Heart left ventricle (tissue), 16 donors: ENCODE results near the gene ROR1. TPM values are rescaled to one million over a fixed set of nuclear protein-coding genes. Genes with fewer than 3 reads are reported as not detected.
A peak's percentile ranks its signal among the peaks of the same experiment; 100 is the strongest.

Experiments
- ATAC-seq, 4 donors: fragments of 200-7000 bp; cut with Tn5 transposase; one replicate each; pipeline ENCODE4 v1.9.1; 2020 to 2022; ENCODE audit warnings: moderate library complexity in 4 of 4, mild to moderate bottlenecking in 3 of 4, moderate number of reproducible peaks in 1 of 4
- DNase-seq, 5 donors: peaks; one replicate each; pipeline ENCODE4 v3.0.0-alpha.2; 2020
- H3K27ac ChIP-seq, 12 donors: fragments of 200-600 bp; sonication (generic) in 4 of 12; one replicate each; pipeline versions ENCODE4 v1.5.0 to v1.8.0; 2016 to 2022; ENCODE audit warnings: mild to moderate bottlenecking in 2 of 12
- H3K27me3 ChIP-seq, 9 donors: fragments of 200-600 bp; sonication (generic) in 2 of 9; one replicate each; pipeline versions ENCODE4 v1.5.1 to v1.8.0; 2016 to 2022; ENCODE audit warnings: mild to moderate bottlenecking in 3 of 9
- H3K36me3 ChIP-seq, 9 donors: fragments of 200-600 bp; sonication (generic) in 2 of 9; one replicate each; pipeline versions ENCODE4 v1.5.0 to v1.8.0; 2018 to 2022; ENCODE audit warnings: mild to moderate bottlenecking in 2 of 9
- H3K4me1 ChIP-seq, 12 donors: fragments of 200-600 bp; sonication (generic) in 4 of 12; one replicate each; pipeline versions ENCODE4 v1.5.0 to v1.8.0; 2016 to 2022; ENCODE audit warnings: mild to moderate bottlenecking in 3 of 12
- H3K4me3 ChIP-seq, 12 donors: fragments of 200-600 bp; sonication (generic) in 4 of 12; one replicate each; pipeline versions ENCODE4 v1.5.0 to v1.8.0; 2017 to 2022; ENCODE audit warnings: mild to moderate bottlenecking in 9 of 12, moderate library complexity in 4 of 12
- H3K9me3 ChIP-seq, 12 donors: fragments of 200-600 bp; sonication (generic) in 4 of 12; one replicate each; pipeline versions ENCODE4 v1.5.0 to v1.8.0; 2016 to 2022; ENCODE audit warnings: mild to moderate bottlenecking in 1 of 12
- CTCF ChIP-seq, 12 donors: fragments of 200-600 bp; sonication (generic) in 4 of 12; IDR thresholded peaks; one replicate each; pipeline versions ENCODE4 v1.5.0 to v1.8.0; 2018 to 2022; ENCODE audit warnings: antibody characterized with exemption in 12 of 12, mild to moderate bottlenecking in 5 of 12
- POLR2A ChIP-seq, 2 donors: fragments of 450-650 bp; IDR thresholded peaks; one replicate each; pipeline ENCODE4 v1.6.1; 2017; ENCODE audit warnings: antibody characterized with exemption in 2 of 2, mild to moderate bottlenecking in 2 of 2, moderate library complexity in 2 of 2
- WGBS, 4 donors: extraction: QIAGEN DNeasy Blood & Tissue Kit in 2 of 4; methylation state at CpG; one replicate each; pipeline versions ENCODE4 v1.1.5 to v1.1.7; 2013 to 2018; 5-methylcytosine and 5-hydroxymethylcytosine counted together
- intact Hi-C, 10 donors: fragments of 100-400 bp; cut with DNase I; formaldehyde crosslinking; loops; one replicate each; pipeline versions ENCODE4 v1.11.1 to v1.14.2; 2022
- polyA plus RNA-seq, 2 donors: library from polyadenylated mRNA; stranded (reverse); fragments of 200-250 nt; gene quantifications; one replicate each; pipeline ENCODE4 v1.2.3, GENCODE V29; 2013
- total RNA-seq, 9 donors: library from RNA; depleted of rRNA in 2 of 9; stranded (reverse); fragments of >200 nt in 2 of 9; fragmentation: NEBNext Ultra II Directional in 3 of 9; extraction: Animal tissue kit (Norgen Biotek cat#: 25700) in 3 of 9; gene quantifications; one replicate each; pipeline versions ENCODE4 v1.1.0 to v1.2.4, GENCODE V29; 2016 to 2023
- donor health status: ischemic (EF 13 %, LVEDD 7.1; RV severe dilation, severe dysfunction).
- donor health status: healthy with polysubstance abuse.
- donor health status: DM: no; HTN: yes; CAD: no.
- donor health status: DM: no; HTN: no; CAD: no.
- donor health status: ischemic (EF 25% LVEDD 6.9; RV normal size, moderate dysfunction).
- donor health status: ischemic (EF 25% LVEDD 5.7; RV mildly dilated, moderate dysfunction).
- donor health status: healthy.
- donor health status: DM: yes; HTN: yes; CAD: no.
- donor health status: ischemic (EF 35%, LVEDD 5.7; RV mildly dilated, moderate dysfunction).
- donor health status: nonischemic (EF 11% LVEDD 7.7; RV severe dilation, severe dysfunction).
- donor health status: DM: yes; HTN: yes; CAD: no.
- donor health status: PGD.
- donor health status: ischemic (EF 29% LVEDD 5.4; RV normal size, mild dysfunction).
- donor health status: nonischemic (EF 23%, LVEDD 6.1; RV moderate dilation, normal function).

Gene ROR1
- total and polyA plus RNA-seq, 11 donors: 4.1 to 35.3 (median 19.3) TPM

DNA sequence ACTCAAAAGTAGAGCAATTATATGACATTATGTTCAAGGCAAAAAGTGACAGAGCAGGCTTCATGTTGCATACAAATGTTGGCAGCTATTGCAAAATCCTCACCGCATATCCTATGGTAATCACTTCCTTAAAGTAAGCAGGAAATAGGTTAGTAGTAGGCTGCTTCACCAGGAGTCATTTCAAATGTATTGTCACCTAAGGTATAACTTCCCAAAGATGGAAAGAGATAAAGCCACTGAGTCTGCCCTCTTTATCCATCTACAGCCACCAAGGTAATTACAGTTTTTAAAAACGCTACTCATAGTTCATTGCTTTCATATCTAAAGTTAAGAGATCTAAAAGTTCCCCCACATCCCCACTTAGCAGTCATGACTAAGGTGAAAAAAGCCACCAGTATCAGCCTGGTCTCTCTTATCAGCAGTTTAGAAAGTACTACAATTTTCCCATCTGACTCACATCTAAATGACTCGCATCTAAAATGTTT lies 398.0 kb downstream of the ROR1 start:
- DNase-seq (no peak), ATAC-seq (no peak)
- Histone ChIP-seq H3K4me1 (peaks cover 0 to 26% (median 7%) of the 10 kb centered on the region in 12 donors), H3K9me3 (no peaks in the 10 kb centered on the region), H3K27ac (peak overlapping the region in 1 of 12 donors; percentile 16), H3K36me3 (peaks cover 0 to 5% (median 0%) of the 10 kb centered on the region in 9 donors), H3K4me3 (no peak overlapping the region), H3K27me3 (no peaks in the 10 kb centered on the region)
- TF ChIP-seq POLR2A (IDR thresholded peaks at IDR 0.05) (no peak), CTCF (IDR thresholded peaks at IDR 0.05) (no peak)
- 60 to 66% (median 61%) methylated on average over 3 of the region's 3 CpGs for whole genome bisulfite sequencing, 4 donors
- intact Hi-C loops: no loop called here

DNA sequence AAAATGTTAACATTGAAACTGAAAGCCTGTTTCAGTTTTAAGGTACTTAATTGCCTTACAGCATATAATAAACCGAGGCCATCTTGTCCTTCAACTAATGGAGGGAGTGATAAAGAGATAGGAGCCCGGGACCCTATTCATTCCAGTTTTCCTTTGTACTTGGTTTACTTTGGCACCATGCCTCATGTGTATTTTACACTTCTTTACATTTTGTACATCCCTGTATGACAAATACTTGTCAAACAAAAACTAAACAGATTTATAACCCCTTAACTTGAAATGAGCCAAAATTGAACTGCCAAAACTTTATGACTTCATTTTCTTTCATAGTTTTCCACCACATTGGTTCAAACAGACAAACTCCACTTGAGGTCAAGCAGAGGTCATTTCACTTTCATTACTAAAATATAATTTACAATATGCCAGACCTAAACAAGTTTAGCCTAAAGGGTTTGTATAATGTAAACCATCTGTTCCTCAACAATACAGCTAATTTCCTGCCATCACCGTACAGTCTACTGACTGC lies 398.7 kb downstream of the ROR1 start:
- peak overlapping the region in 1 of 12 donors; percentile 34 for H3K27ac ChIP-seq
- intact Hi-C loops: no loop called here
- no peak for TF ChIP-seq POLR2A (IDR thresholded peaks at IDR 0.05)
- TF ChIP-seq CTCF (IDR thresholded peaks at IDR 0.05): no peak

GRCh38 chr1:64173336-64173940 lies 399.6 kb downstream of the ROR1 start:
- no peak for TF ChIP-seq POLR2A (IDR thresholded peaks at IDR 0.05)
- no peak for TF ChIP-seq CTCF (IDR thresholded peaks at IDR 0.05)
- Histone ChIP-seq H3K27ac (peak overlapping the region in 4 of 12 donors; percentile 1 to 31 (median 29)), H3K4me1 (peaks cover 0 to 26% (median 7%) of the 10 kb centered on the region in 12 donors), H3K27me3 (no peaks in the 10 kb centered on the region), H3K4me3 (no peak overlapping the region), H3K9me3 (no peaks in the 10 kb centered on the region), H3K36me3 (peaks cover 0 to 17% (median 3%) of the 10 kb centered on the region in 9 donors)
- WGBS, 4 donors: 69 to 79% (median 73%) methylated on average over 6 of the region's 6 CpGs
- intact Hi-C loops: no loop called here
- ATAC-seq (peak in 1 of 4 donors; percentile 45), DNase-seq (no peak)

More for the DNA sequence above, 398.7 kb downstream of the ROR1 start:
- Histone ChIP-seq H3K4me3 (no peak overlapping the region), H3K36me3 (peaks cover 0 to 9% (median 0%) of the 10 kb centered on the region in 9 donors), H3K9me3 (no peaks in the 10 kb centered on the region), H3K27me3 (no peaks in the 10 kb centered on the region), H3K4me1 (peaks cover 0 to 26% (median 7%) of the 10 kb centered on the region in 12 donors)
- DNase-seq (no peak), ATAC-seq (no peak)
- WGBS, 4 donors: 41 to 48% (median 44%) methylated on average over 3 of the region's 3 CpGs

GRCh38 chr1:64175639-64176038 lies 401.8 kb downstream of the ROR1 start:
- intact Hi-C loops: no loop called here
- Histone ChIP-seq H3K4me3 (no peak overlapping the region), H3K4me1 (peaks cover 0 to 29% (median 7%) of the 10 kb centered on the region in 12 donors), H3K9me3 (no peaks in the 10 kb centered on the region), H3K27ac (no peak overlapping the region), H3K36me3 (peaks cover 0 to 20% (median 4%) of the 10 kb centered on the region in 9 donors), H3K27me3 (no peaks in the 10 kb centered on the region)
- ATAC-seq (no peak), DNase-seq (no peak)
- TF ChIP-seq POLR2A (IDR thresholded peaks at IDR 0.05): no peak
- TF ChIP-seq CTCF (IDR thresholded peaks at IDR 0.05): no peak
